Breast epithelium (tissue), 4 donors: ENCODE results near the gene FAM107A. TPM values are rescaled to one million over a fixed set of nuclear protein-coding genes. Genes with fewer than 3 reads are reported as not detected.
A peak's percentile ranks its signal among the peaks of the same experiment; 100 is the strongest.

Experiments
- DNase-seq, 2 donors: peaks; one replicate each; pipeline ENCODE4 v3.0.0-alpha.2; 2019; ENCODE audit warnings: low spot score in 2 of 2
- H3K27ac ChIP-seq, 2 donors: fragments of 200-600 bp; sonication (generic) in 1 of 2; one replicate each; pipeline ENCODE4 v1.5.1; 2016 to 2019; ENCODE audit warnings: mild to moderate bottlenecking in 1 of 2
- H3K27me3 ChIP-seq, 2 donors: fragments of 200-600 bp; sonication (generic) in 1 of 2; one replicate each; pipeline versions ENCODE4 v1.5.1 to v1.6.0; 2017 to 2019; ENCODE audit warnings: control low read depth in 1 of 2, mild to moderate bottlenecking in 1 of 2
- H3K36me3 ChIP-seq: fragments of 200-600 bp; one replicate; pipeline ENCODE4 v1.5.1; 2019
- H3K4me1 ChIP-seq, 2 donors: fragments of 200-600 bp; sonication (generic); one replicate each; pipeline ENCODE4 v1.5.1; 2016 to 2019; ENCODE audit warnings: control low read depth in 1 of 2
- H3K4me3 ChIP-seq, 3 donors: fragments of 200-600 bp; sonication (generic); 1 replicate in 2 of 3; 2 replicates in 1 of 3; pipeline ENCODE4 v1.5.1; 2016 to 2019; ENCODE audit warnings: mild to moderate bottlenecking in 3 of 3, moderate library complexity in 2 of 3
- H3K9me3 ChIP-seq, 2 donors: fragments of 200-600 bp; sonication (generic) in 1 of 2; one replicate each; pipeline ENCODE4 v1.5.1; 2016 to 2019; ENCODE audit warnings: control low read depth in 1 of 2
- POLR2A ChIP-seq: fragments of 450-650 bp; IDR thresholded peaks from one replicate; pipeline ENCODE4 v1.6.1; 2016; ENCODE audit warnings: antibody characterized with exemption, mild to moderate bottlenecking, moderate library complexity
- POLR2AphosphoS5 ChIP-seq, 3 donors: sonication (generic); formaldehyde crosslinking; IDR thresholded peaks; one replicate each; pipeline ENCODE4 v1.6.1; 2017; ENCODE audit warnings: antibody characterized with exemption in 3 of 3
- intact Hi-C: fragments of 100-400 bp; cut with DNase I; formaldehyde crosslinking; loops from one replicate; pipeline ENCODE4 v1.15.1; 2023; ENCODE audit warnings: low total_unique reads
- total RNA-seq, 3 donors: library from RNA; depleted of rRNA; stranded (reverse); fragments of >200 nt; gene quantifications; one replicate each; pipeline ENCODE4 v1.1.0, GENCODE V29; 2016
- TF ChIP-seq, protein P1 (sequence below), 3 donors: fragments of 450-650 bp; IDR thresholded peaks; one replicate each; pipeline ENCODE4 v1.5.1; 2016 to 2017; ENCODE audit warnings: antibody characterized with exemption in 3 of 3, mild to moderate bottlenecking in 3 of 3, moderate library complexity in 3 of 3

Gene FAM107A, protein sequence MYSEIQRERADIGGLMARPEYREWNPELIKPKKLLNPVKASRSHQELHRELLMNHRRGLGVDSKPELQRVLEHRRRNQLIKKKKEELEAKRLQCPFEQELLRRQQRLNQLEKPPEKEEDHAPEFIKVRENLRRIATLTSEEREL
- 10 to 100 TPM; 17.7 to 64.5 (median 31.9) TPM for total RNA-seq

DNA sequence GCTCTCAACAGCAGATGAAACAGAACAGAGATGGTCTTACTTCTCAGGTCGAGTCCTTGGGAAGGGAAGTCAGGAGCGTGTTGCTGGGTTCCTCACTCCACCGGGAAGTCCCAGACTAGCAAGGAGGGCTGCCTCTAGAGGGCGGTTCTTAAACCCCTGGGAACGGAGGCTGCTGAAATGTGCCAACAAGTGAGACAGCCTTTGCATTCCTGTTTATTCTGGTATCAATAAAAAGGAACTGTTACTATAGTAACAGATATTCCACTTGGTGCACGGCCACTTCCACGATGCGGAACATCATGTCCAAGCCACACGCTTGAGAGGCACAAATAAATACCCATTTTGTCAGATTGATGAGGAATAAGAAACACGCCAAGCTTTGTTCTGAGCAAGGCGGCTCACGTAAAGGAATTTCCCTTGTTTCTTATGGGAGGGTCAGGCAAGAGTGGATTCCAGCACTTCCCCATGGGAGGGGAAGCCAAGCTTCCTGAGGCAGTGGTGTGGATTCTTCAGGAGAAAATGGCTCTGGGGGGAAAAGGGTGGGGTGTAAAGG lies at the start of gene FAM107A:
Gene FAM107A, minus strand, starts transcription at position 123 of the 553 bp plus-strand sequence. CDS start 7,531 bp downstream, outside the sequence.
- intact Hi-C loops, result no loop called here
- H3K27me3 ChIP-seq, result no peaks in the 10 kb centered on the region
- peak in 1 of 2 donors; percentile 57 for DNase-seq
- H3K9me3 ChIP-seq, result no peaks in the 10 kb centered on the region
- peak within 1 kb of the TSS; percentile 44 to 53 (median 53) for H3K4me3 ChIP-seq
- no peak for TF ChIP-seq POLR2A
- TF ChIP-seq, protein P1, sequence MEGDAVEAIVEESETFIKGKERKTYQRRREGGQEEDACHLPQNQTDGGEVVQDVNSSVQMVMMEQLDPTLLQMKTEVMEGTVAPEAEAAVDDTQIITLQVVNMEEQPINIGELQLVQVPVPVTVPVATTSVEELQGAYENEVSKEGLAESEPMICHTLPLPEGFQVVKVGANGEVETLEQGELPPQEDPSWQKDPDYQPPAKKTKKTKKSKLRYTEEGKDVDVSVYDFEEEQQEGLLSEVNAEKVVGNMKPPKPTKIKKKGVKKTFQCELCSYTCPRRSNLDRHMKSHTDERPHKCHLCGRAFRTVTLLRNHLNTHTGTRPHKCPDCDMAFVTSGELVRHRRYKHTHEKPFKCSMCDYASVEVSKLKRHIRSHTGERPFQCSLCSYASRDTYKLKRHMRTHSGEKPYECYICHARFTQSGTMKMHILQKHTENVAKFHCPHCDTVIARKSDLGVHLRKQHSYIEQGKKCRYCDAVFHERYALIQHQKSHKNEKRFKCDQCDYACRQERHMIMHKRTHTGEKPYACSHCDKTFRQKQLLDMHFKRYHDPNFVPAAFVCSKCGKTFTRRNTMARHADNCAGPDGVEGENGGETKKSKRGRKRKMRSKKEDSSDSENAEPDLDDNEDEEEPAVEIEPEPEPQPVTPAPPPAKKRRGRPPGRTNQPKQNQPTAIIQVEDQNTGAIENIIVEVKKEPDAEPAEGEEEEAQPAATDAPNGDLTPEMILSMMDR (IDR thresholded peaks at IDR 0.05), result no peak
- TF ChIP-seq POLR2AphosphoS5 (IDR thresholded peaks at IDR 0.05), result peak; percentile 18 to 96 (median 57)
- no peaks in the 10 kb centered on the region for H3K36me3 ChIP-seq
- peak within 1 kb of the TSS; percentile 81 to 88 for H3K27ac ChIP-seq
- no peaks in the 10 kb centered on the region for H3K4me1 ChIP-seq

DNA sequence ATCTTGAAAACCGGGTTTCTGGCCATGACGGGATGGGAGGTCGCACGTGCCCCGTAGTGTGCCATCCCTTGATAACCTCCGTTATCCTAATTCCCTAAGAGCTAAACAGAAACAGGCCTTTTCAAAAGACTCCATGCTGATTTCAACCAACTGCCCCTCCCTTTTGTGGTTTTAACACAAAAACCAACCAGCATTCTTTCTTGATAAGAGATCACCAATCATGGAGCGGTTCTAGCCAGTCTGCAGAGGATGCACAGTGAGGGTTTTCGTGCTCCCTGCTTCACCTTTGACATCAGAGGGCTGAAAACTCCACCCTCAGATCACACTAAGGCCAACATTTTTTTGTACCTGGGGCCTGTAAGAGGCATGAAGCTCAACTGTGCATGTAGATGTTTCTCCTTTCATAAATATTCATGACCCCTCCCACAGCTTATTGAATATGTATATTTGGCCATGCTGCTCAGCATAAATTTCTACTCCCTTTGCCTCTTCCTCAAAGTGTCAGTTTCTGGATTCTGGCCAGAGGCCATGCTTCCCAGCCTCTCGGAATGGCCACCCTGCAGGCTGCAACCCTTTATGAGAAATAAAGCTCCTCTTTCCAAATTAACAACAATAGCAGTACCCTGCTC lies 48.1 kb upstream of the FAM107A start:
- DNase-seq, result no peak
- Histone ChIP-seq H3K9me3 (no peaks in the 10 kb centered on the region), H3K36me3 (no peaks in the 10 kb centered on the region), H3K4me1 (peaks cover 0 to 24% of the 10 kb centered on the region in 2 donors), H3K27me3 (no peaks in the 10 kb centered on the region), H3K27ac (no peak overlapping the region), H3K4me3 (peak overlapping the region in 1 of 3 donors; percentile 34)
- TF ChIP-seq POLR2A (no peak), POLR2AphosphoS5 (IDR thresholded peaks at IDR 0.05) (no peak)
- TF ChIP-seq, protein P1 (IDR thresholded peaks at IDR 0.05), result no peak
- intact Hi-C loops, result no loop called here

DNA sequence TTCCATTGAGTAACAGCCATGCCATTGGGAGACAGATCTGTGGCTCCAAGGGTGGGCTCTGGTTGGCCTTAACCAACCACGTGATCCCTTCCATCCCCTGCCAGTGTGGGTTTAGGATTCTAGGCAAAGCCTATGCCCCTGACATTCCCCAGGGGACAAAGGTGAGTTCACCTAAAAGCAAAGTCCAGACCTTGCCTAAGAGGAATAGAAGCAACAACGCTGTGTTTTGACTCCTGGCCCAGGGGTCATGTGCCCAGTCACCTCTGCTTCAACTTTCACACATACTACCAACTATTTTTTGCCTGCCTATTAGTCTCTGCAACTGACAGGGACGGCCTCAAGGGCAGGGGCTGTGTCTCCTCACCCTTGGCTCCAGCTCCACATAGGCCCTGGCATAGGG lies 47.4 kb upstream of the FAM107A start:
- TF ChIP-seq, protein P1 (IDR thresholded peaks at IDR 0.05), result no peak
- TF ChIP-seq POLR2AphosphoS5 (IDR thresholded peaks at IDR 0.05), result no peak
- no peak for TF ChIP-seq POLR2A
- Histone ChIP-seq H3K27ac (no peak overlapping the region), H3K9me3 (no peaks in the 10 kb centered on the region), H3K36me3 (no peaks in the 10 kb centered on the region), H3K27me3 (no peaks in the 10 kb centered on the region), H3K4me1 (peaks cover 0 to 16% of the 10 kb centered on the region in 2 donors), H3K4me3 (no peak overlapping the region)
- intact Hi-C loops, result loop anchor here (5.0 kb wide), 1 partner anchor 1203 kb away; no protein-coding TSS in a partner anchor
- DNase-seq, result no peak

DNA sequence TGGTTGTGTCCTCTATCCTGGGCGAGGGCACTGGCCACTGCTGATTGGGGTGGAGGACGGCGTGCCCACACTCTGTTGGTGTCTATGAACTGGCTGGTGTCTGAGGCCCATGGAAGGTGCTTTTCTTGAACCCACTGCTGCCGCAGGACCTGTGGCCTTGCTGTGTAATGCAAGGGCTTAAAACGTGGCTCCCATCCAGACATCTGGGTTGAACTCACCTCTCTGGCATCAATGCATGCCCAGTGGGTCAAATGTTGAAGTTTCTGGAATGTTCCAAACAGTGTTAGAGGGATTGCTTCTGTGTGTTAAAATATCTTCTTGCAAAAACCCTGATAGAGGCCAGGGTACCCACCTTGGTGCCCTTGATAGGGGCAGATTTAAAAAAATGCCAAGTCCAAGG lies 46.8 kb upstream of the FAM107A start:
- intact Hi-C loops, result loop anchor here (5.0 kb wide), 1 partner anchor 1203 kb away; no protein-coding TSS in a partner anchor
- Histone ChIP-seq H3K27me3 (no peaks in the 10 kb centered on the region), H3K9me3 (no peaks in the 10 kb centered on the region), H3K4me3 (no peak overlapping the region), H3K27ac (no peak overlapping the region), H3K4me1 (peaks cover 0 to 10% of the 10 kb centered on the region in 2 donors), H3K36me3 (no peaks in the 10 kb centered on the region)
- no peak for TF ChIP-seq POLR2A
- TF ChIP-seq POLR2AphosphoS5 (IDR thresholded peaks at IDR 0.05), result no peak
- DNase-seq, result no peak

DNA sequence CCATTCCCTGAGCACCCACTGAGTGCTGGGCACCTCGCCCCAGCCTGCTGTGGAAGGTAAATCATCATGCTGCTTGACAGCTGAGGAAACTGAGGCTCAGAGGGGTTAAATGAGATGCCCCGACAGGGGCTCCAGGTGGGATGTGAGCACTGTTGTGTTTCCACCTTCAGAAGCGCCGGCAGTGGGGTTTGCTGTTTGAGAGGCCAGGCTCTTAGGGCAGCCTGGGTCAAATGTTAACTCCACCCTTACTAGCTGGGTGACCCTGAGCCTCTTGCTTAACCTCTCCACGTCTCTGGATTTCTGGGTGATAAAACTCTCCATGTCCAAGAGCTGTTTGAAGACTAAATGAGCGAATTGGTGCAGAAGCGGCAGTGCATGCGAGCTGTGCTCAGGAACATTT lies 46.3 kb upstream of the FAM107A start:
- Histone ChIP-seq H3K9me3 (no peaks in the 10 kb centered on the region), H3K36me3 (no peaks in the 10 kb centered on the region), H3K27ac (no peak overlapping the region), H3K4me1 (peaks cover 0 to 7% of the 10 kb centered on the region in 2 donors), H3K4me3 (no peak overlapping the region), H3K27me3 (no peaks in the 10 kb centered on the region)
- no peak for DNase-seq
- TF ChIP-seq POLR2A (no peak), POLR2AphosphoS5 (IDR thresholded peaks at IDR 0.05) (no peak)
- TF ChIP-seq, protein P1 (IDR thresholded peaks at IDR 0.05), result no peak
- intact Hi-C loops, result loop anchor here (5.0 kb wide), 1 partner anchor 1204 kb away; no protein-coding TSS in a partner anchor
